GM20431 (cell line): ENCODE results near the gene EEF1A1.
"Not testable (repeated sequence)": the region's sequence is repeated elsewhere in the genome, so short reads cannot be mapped to it uniquely, and the experiment has no call there.

ENCODE experiments used
- in situ Hi-C: fragments of 300-500 bp; cut with MseI, MboI; formaldehyde crosslinking; loops from one replicate; pipeline ENCODE4 v1.15.0; 2020; ENCODE audit warnings: low sequenced_read_pairs; ENCODE audit not compliant: unreplicated experiment

The EEF1A1 gene

DNA sequence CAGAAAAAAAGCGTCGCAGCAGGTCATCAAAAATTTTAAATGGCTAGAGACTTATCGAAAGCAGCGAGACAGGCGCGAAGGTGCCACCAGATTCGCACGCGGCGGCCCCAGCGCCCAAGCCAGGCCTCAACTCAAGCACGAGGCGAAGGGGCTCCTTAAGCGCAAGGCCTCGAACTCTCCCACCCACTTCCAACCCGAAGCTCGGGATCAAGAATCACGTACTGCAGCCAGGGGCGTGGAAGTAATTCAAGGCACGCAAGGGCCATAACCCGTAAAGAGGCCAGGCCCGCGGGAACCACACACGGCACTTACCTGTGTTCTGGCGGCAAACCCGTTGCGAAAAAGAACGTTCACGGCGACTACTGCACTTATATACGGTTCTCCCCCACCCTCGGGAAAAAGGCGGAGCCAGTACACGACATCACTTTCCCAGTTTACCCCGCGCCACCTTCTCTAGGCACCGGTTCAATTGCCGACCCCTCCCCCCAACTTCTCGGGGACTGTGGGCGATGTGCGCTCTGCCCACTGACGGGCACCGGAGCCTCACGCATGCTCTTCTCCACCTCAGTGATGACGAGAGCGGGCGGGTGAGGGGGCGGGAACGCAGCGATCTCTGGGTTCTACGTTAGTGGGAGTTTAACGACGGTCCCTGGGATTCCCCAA, at the start of gene EEF1A1:
Gene EEF1A1 (minus strand): TSS at position 345 of the 663 bp plus-strand sequence. CDS start 1,006 bp downstream, outside the sequence.
- in situ Hi-C loops: loop anchor here (25.0 kb wide), 1 partner anchor 91 kb away; no protein-coding TSS in a partner anchor

DNA sequence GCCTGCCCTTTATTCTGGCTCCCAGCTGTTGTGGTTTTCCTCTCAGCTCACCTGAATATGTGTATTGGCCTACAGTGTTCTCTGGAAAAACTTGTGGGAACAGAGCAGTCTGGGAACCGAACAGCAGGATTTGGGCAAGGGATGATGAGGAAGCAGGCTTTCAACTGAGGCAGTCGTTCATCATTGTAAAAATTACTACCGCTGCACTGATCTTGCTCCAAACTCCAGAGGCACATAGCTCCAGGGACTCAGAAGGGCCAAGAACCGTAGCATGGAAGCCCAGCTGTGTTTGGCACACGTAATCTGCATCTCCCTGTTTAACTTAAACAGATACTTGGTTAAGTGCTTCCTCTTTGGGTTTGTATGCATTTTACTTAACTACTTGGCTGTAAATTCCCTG, 48.3 kb upstream of the EEF1A1 start:
- in situ Hi-C loops: no loop called here

DNA sequence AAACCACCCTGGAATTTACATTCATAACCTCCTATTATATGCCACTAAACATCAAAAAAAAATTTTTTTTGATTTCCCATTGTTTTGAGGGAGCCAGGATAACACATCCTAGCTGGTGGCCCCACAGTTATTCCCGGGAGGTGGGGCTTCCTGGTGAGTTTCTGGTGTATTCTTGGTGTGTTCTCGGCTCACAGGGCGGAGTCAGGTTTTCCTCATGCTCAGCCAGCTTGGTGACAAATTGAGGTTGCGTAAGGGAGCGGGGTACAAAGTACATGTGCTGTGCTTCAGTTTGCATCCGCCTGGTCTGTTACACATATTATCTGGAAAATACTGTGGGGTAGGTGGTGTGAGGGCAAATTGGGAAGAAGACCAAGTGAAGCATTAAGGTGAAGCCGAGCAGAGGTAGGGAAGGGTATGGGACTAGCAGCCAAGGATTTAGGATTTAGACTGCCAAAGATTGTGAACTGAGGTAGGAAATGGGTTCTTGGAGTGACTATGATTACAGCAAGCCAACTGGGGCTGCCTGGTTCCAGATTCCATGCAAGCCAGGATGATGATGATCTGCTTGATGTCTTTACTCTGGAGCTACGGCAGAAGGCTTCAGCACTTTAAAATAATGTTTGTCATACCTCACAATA, 46.2 kb upstream of the EEF1A1 start:
- in situ Hi-C loops: no loop called here

DNA sequence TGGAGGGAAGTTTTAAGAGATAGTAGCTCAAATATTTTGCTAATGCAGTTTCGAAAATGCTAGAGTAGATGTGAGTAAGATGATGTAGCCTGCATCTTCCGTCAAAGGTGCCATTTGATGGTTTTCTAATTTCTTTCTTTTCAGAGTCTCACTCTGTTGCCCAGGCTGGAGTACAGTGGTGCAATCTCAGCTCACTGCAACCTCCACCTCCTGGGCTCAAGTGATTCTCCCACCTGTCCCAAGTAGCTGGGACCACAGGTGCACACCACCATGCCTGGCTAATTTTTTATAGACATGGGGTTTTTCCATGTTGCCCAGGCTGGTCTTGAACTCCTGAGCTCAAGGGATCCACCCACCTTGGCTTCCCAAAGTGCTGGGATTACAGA, 45.6 kb upstream of the EEF1A1 start:
- in situ Hi-C loops: not testable (repeated sequence)

DNA sequence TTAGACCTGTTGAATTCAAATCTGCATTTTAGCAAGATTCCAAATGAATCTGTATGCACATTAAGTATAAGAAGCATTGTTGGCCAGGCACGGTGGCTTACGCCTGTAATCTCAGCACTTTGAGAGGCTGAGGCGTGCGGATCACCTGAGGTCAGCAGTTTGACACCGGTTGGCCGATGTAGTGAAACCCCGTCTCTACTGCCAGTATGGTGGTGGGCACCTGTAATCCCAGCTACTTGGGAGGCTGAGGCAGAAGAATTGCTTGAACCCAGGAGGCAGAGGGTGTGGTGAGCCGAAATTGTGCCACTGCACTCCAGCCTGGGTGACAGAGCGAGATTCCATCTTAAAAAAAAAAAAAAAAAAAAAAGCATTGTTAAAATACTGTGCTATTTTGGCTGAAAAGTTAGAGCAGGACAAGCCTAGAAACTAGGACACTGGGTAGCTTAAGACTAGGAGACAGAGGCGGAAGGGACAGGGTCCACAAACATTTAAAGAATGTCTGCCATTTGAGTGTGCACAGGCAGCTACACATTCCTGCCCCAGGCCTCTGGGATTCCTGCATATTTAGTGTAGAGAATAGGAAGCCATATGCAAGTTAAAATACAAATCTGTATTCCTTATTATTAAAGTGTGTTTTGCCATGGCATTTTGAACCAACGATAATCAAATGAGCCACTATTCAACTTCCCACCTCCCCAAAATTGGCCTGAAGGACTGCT, 45.1 kb upstream of the EEF1A1 start:
- in situ Hi-C loops: no loop called here

GRCh38 chr6:73564578-73565345, 43.9 kb upstream of the EEF1A1 start:
- in situ Hi-C loops: no loop called here

DNA sequence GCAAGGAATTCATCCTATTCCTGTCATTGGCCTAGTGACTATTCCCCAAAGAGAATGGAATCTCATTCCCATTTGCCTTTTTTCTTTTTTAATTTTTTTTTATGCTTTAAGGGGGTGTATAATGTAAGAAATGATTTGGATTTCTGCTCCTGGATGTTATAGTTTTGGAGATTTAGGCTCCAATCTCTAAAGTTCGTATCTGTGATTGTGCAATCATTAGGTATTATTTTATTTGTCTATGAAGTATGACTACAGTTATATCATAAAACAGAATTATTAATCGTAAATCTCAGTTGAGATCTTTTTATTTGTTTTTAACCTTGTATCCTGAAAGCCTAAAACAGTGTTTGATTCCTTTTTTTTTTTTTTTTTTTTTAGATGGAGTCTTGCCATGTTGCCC, 41.7 kb upstream of the EEF1A1 start:
- in situ Hi-C loops: no loop called here

GRCh38 chr6:73560853-73561407, 40.1 kb upstream of the EEF1A1 start:
- in situ Hi-C loops: no loop called here

DNA sequence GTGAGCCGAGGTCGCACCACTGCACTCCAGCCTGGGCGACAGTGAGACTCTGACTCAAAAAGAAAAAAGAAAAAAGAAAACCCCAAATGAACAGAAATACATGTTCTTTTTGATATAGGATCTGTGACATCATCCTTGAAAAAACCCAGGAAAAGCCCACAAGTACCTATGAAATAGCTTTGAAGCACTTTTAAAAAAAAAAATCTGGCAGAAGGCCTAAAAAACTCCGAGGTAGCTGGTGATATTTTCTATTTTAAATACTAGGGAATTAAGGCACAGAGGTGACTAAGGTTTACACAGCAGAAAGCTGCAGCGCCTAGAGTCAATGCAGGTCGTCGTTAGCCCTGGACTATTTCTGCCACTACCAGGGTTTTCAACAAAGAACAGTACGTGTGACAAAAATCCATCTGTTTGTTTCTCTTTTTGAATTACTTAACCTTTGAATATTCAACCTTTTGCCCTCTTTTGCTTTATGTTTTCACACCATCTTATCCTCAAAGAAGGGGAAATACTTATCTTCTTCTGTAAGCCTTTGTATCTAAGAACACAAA, 39.4 kb upstream of the EEF1A1 start:
- in situ Hi-C loops: no loop called here

GRCh38 chr6:73559399-73559794, 38.6 kb upstream of the EEF1A1 start:
- in situ Hi-C loops: not testable (repeated sequence)

DNA sequence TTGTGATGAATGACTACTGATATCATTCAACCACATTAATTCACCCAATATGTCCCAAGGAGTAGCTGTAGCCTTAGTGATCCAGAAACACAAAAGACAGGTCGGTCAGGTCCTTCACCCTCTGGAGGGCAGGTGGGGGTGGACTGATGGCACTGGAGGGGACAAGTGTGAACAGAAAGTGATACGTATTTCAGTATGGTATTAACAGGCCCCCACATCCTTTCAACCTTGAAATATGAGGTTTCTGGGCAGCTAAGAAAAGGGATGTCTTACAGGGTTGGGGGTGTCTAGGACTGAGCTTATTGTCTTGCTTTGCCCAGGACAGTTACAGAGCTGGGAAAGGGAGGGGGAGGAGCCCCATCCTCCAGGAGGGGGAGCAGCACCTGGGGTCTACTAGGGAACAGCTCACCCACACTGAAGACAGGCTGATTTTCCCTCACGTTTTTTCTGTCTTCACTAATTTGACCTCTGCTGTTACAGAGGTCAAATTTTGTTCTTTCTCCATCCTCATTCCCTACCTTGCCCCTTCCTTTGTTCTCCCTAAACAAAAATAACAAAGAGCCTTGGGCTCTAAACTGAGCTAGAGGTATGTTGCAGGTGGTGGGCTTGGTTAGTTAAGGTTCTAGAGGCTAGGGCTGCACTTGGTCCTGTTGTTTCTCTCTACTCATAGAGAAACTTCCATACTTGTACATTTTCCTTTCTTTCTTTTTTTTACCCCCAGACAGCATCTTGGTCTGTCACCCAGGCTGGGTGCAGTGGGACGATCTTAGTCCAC, 38.0 kb upstream of the EEF1A1 start:
- in situ Hi-C loops: no loop called here

GRCh38 chr6:73556836-73557235, 36.0 kb upstream of the EEF1A1 start:
- in situ Hi-C loops: no loop called here

DNA sequence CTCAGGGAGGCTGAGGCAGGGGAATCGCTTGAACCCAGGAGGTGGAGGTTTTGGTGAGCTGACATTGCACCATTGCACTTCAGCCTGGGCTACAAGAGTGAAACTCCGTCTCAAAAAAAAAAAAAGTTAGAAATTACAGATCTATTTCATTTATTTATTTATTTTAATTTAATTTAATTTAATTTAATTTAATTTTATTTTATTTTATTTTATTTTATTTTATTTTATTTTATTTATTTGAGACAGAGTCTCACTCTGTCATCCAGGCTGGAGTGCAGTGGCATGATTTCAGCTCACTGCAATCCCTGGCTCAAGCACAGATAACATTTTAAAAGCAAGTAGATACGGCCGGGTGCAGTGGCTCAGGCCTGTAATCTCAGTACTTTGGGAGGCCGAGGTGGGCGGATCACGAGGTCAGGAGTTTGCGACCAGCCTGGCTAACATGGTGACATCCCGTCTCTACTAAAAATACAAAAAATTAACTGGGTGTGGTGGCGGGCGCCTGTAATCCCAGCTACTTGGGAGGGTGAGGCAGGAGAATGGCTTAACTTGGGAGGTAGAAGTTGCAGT, 34.6 kb upstream of the EEF1A1 start:
- in situ Hi-C loops: not testable (repeated sequence)

GRCh38 chr6:73551115-73551514, 30.3 kb upstream of the EEF1A1 start:
- in situ Hi-C loops: not testable (repeated sequence)

- in situ Hi-C loops: no loop called here
Observed at GRCh38 chr6:73548458-73549446, 27.9 kb upstream of the EEF1A1 start.

DNA sequence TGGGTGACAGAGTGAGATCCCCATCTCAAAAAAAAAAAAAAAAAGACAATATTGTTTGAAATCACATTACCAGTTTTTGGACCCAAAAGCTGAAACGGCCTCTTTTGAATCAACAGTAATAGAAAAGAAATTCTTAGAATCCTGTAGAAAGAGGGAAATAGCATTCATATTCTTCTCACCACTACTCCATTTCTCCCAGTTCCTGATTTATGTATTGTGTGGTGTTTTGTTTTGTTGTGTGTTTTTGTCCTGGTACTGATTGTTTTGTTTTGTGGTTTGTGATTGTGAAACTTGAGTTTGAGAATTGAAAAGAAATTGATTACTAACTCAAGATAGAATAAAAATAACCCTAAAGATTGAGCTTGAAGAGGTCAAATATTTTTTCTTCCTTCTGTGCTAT, 26.2 kb upstream of the EEF1A1 start:
- in situ Hi-C loops: no loop called here

DNA sequence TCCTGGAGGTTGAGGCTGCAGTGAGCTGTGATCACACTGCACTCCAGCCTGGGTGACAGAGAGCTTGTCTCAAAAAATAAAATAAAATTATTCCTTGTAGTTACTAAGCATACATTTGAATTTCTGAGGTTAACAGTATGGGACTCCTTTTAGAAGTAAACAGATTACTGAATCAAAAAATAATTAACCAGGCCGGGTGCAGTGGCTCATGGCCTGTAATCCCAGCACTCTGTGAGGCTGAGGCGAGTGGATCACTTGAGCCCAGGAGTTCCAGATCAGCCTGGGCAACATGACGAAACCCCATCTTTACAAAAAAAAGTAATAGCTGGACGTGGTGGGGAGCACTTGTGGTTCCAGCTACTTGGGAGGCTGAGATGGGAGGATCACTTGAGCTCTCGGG, 22.1 kb upstream of the EEF1A1 start:
- in situ Hi-C loops: no loop called here

DNA sequence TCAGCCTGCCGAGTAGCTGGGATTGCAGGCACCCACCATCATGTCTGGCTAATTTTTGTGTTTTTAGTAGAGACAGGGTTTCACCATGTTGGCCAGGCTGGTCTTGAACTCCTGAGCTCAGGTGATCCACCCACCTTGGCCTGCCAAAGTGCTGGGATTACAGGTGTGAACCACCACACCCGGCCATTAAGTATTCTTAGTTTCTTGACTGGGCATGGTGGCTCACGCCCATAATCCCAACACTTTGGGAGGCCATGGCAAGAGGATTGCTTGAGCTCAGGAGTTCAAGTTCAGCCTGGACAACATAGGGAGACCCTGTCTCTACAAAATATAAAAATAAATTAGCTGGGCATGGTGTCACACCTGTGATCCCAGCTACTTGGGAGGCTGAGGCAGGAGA, 21.6 kb upstream of the EEF1A1 start:
- in situ Hi-C loops: not testable (repeated sequence)
